Activated T-helper 17 cell treated with anti-CD3 and anti-CD28 coated beads, Interleukin-2, amount 50 U/mL, for 72 hours (primary cell): ENCODE results near the gene CDH3. TPM values are rescaled to one million over a fixed set of nuclear protein-coding genes. Genes with fewer than 3 reads are reported as not detected.

Experiments
- ATAC-seq: fragments of 150-1000 bp; cut with Tn5 transposase; replicated peaks from 2 replicates; pipeline ENCODE4 v1.10.0; 2021; ENCODE audit warnings: mild to moderate bottlenecking, moderate library complexity
- H3K27ac Mint-ChIP-seq: one replicate; pipeline ENCODE4 v1.8.0; 2022; ENCODE audit warnings: mixed read lengths
- H3K27me3 Mint-ChIP-seq: one replicate; pipeline ENCODE4 v1.8.0; 2022; ENCODE audit warnings: mixed read lengths
- H3K36me3 Mint-ChIP-seq: one replicate; pipeline ENCODE4 v1.8.0; 2022; ENCODE audit warnings: low read depth, mild to moderate bottlenecking, mixed read lengths
- H3K4me1 Mint-ChIP-seq: one replicate; pipeline ENCODE4 v1.8.0; 2022; ENCODE audit warnings: mixed read lengths
- H3K4me3 Mint-ChIP-seq: one replicate; pipeline ENCODE4 v1.8.0; 2022; ENCODE audit warnings: mild to moderate bottlenecking, mixed read lengths
- H3K9me3 Mint-ChIP-seq: one replicate; pipeline ENCODE4 v1.8.0; 2022; ENCODE audit warnings: mixed read lengths
- total RNA-seq, 2 donors: library from RNA; stranded (reverse); gene quantifications; one replicate each; pipeline ENCODE4 v1.2.3, GENCODE V29; 2022

CDH3 gene
- total RNA-seq, 2 donors from 2014 or later: 0.86 to 0.87 TPM

- Mint-ChIP-seq H3K4me3 (no peak overlapping the region), H3K27me3 (peaks cover 33% of the 10 kb centered on the region), H3K27ac (no peak overlapping the region), H3K36me3 (no peaks in the 10 kb centered on the region), H3K4me1 (no peaks in the 10 kb centered on the region), H3K9me3 (no peaks in the 10 kb centered on the region)
- no peak for ATAC-seq
These were observed 2.5 kb upstream of the CDH3 start for GRCh38 chr16:68642436-68643101.

DNA sequence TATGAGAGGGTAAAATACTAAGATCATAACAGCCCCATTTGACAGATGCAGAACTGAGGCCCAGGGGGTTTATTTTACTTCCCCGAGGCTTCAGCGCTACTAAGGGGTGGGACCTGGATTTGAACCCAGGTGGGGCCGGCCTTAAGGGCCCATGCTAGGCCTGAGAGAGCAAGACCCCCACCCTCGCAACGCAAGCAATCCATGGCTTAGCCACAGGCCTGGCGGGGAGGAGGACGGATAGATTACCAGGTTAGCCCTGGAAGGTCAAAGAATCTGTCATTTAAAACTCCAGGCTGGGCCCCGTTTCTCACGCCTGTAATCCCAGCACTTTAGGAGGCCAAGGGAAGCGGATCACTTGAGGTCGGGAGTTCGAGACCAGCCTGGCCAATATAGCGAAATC is 1.9 kb upstream of the CDH3 start:
- peaks cover 39% of the 10 kb centered on the region for H3K27me3 Mint-ChIP-seq
- ATAC-seq: no peak
- H3K36me3 Mint-ChIP-seq: no peaks in the 10 kb centered on the region
- H3K9me3 Mint-ChIP-seq: no peaks in the 10 kb centered on the region
- H3K4me1 Mint-ChIP-seq: no peaks in the 10 kb centered on the region
- H3K27ac Mint-ChIP-seq: no peak overlapping the region
- H3K4me3 Mint-ChIP-seq: no peak overlapping the region

DNA sequence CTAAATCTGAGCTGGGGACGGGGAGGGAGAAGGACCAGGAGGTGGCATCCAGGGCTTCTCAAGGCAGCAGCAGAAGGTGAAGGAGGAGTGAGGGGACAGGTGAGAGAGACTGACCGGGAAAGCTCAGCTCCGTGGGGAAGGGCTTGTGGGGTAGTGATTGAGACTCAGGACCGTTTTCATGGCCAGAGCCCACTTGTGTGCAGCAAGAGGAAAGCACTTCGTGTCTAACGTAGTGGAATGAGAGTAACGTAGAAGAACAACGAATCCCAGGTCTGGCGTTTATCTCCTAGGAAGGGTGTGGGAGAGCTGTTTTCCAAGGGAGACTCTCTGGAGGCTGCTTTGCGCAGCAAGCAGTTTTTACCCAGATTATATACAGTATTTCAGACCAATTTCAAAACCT is 1.3 kb upstream of the CDH3 start:
- peaks cover 38% of the 10 kb centered on the region for H3K27me3 Mint-ChIP-seq
- peak overlapping the region; percentile 32 for H3K4me3 Mint-ChIP-seq
- H3K4me1 Mint-ChIP-seq: no peaks in the 10 kb centered on the region
- no peaks in the 10 kb centered on the region for H3K36me3 Mint-ChIP-seq
- H3K9me3 Mint-ChIP-seq: no peaks in the 10 kb centered on the region
- no peak overlapping the region for H3K27ac Mint-ChIP-seq
- ATAC-seq: no peak

DNA sequence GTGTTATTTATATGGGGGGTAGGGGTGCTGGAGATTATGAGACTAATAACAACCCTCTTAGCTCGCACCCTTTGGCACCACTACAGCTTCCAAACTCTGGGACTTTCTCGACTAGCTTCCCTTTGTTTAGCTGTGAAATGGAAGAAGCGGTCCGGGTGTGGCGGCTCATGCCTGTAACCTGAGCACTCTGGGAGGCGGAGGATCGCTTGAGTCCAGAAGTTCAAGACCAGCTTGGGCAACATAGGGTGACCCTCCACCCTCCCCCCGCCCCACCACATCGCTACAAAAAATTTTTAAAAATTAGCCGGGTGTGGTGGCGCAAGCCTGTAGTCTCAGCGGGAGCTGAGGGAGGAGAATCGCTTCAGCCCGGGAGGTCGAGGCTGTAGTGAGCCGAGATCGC is 814 bp upstream of the CDH3 start:
- ATAC-seq: no peak
- no peaks in the 10 kb centered on the region for H3K4me1 Mint-ChIP-seq

GRCh38 chr16:68645494-68646388 is 631 bp downstream of the CDH3 start:
- no peak overlapping the region for H3K27ac Mint-ChIP-seq
- H3K4me3 Mint-ChIP-seq: peak overlapping the region; percentile 12
- H3K9me3 Mint-ChIP-seq: no peaks in the 10 kb centered on the region
- H3K4me1 Mint-ChIP-seq: no peaks in the 10 kb centered on the region
- peak; percentile 23 for ATAC-seq
- peaks cover 48% of the 10 kb centered on the region for H3K27me3 Mint-ChIP-seq
- H3K36me3 Mint-ChIP-seq: no peaks in the 10 kb centered on the region

More for the DNA sequence above, 814 bp upstream of the CDH3 start:
- no peak overlapping the region for H3K27ac Mint-ChIP-seq
- H3K4me3 Mint-ChIP-seq: peak overlapping the region; percentile 32
- H3K9me3 Mint-ChIP-seq: no peaks in the 10 kb centered on the region
- no peaks in the 10 kb centered on the region for H3K36me3 Mint-ChIP-seq
- peaks cover 43% of the 10 kb centered on the region for H3K27me3 Mint-ChIP-seq

- Mint-ChIP-seq H3K27ac (no peak overlapping the region), H3K4me3 (no peak overlapping the region), H3K9me3 (no peaks in the 10 kb centered on the region), H3K36me3 (no peaks in the 10 kb centered on the region), H3K27me3 (peaks cover 43% of the 10 kb centered on the region), H3K4me1 (no peaks in the 10 kb centered on the region)
- ATAC-seq: no peak
These were observed 2.0 kb downstream of the CDH3 start for GRCh38 chr16:68646953-68647659.

DNA sequence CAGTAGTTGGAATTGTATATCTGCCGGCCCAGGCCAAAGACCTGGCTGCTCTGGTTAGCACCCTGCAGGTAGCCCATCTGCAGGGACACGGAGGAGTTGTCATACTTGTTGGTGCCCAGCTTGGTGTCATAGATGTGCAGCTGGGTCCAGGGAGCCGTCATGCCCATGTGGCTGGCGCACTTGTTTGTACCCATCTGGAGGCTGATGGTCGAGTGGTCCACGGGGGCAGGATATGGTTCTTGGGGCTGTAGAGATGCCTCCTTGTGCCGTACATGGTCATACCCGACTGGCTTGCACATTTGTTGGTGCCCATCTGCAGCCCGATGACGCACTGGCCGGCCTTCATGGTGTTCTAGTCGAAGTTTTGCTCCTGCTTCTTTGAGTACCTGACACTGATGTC is 6.0 kb downstream of the CDH3 start:
- Mint-ChIP-seq H3K27ac (no peak overlapping the region), H3K9me3 (no peaks in the 10 kb centered on the region), H3K4me3 (no peak overlapping the region), H3K27me3 (peaks cover 29% of the 10 kb centered on the region), H3K36me3 (no peaks in the 10 kb centered on the region), H3K4me1 (no peaks in the 10 kb centered on the region)
- ATAC-seq: no peak

- H3K27ac Mint-ChIP-seq: no peak overlapping the region
- H3K4me3 Mint-ChIP-seq: no peak overlapping the region
- H3K4me1 Mint-ChIP-seq: no peaks in the 10 kb centered on the region
- ATAC-seq: no peak
- H3K9me3 Mint-ChIP-seq: no peaks in the 10 kb centered on the region
- no peaks in the 10 kb centered on the region for H3K36me3 Mint-ChIP-seq
- peaks cover 27% of the 10 kb centered on the region for H3K27me3 Mint-ChIP-seq
These were observed 7.5 kb downstream of the CDH3 start for GRCh38 chr16:68652659-68653058.

DNA sequence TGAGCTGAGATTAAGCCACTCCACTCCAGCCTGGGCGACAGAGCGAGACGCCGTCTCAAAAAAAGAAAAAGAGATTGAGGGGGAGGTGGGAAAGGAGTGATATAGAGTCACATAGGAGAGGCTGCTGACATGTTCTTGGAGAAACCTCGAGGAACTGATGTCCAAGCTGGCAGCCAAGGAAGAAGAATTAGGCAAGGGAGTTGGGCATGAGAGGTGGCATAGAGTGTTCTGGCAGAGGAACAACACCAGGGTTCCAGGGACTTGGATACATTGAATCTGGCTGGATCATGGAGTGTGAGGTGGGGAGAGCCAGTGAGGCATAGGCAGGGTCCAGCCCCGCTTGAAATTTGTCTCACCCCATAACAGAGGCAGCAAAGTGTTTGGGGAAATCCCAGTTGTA is 10.7 kb downstream of the CDH3 start:
- Mint-ChIP-seq H3K27ac (no peak overlapping the region), H3K4me1 (no peaks in the 10 kb centered on the region), H3K27me3 (peaks cover 9% of the 10 kb centered on the region), H3K9me3 (no peaks in the 10 kb centered on the region), H3K36me3 (no peaks in the 10 kb centered on the region), H3K4me3 (no peak overlapping the region)
- no peak for ATAC-seq

DNA sequence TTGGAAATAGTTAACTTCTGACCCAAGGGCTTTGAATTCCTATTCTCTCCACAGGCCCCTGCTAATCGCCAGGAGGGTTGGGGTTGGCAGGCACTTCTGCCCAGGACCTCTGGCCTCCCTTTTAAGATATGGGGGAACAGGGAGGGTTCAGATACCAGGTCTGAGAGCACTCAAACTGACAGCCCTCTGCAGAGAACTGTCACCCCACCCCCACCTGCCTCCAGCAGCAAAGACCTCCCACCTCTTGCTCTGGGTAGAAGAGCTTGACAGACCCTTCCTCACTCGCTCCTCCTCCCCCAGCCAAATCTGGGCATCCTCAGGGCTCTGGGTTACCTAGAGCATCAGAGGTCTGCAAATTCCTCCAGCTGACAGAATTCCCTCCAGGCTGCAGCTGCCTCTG is 11.6 kb downstream of the CDH3 start:
- Mint-ChIP-seq H3K27ac (no peak overlapping the region), H3K36me3 (no peaks in the 10 kb centered on the region), H3K9me3 (no peaks in the 10 kb centered on the region), H3K4me3 (no peak overlapping the region), H3K4me1 (no peaks in the 10 kb centered on the region), H3K27me3 (peaks cover 4% of the 10 kb centered on the region)
- no peak for ATAC-seq

- Mint-ChIP-seq H3K4me3 (no peak overlapping the region), H3K4me1 (no peaks in the 10 kb centered on the region), H3K36me3 (no peaks in the 10 kb centered on the region), H3K27ac (no peak overlapping the region), H3K27me3 (peaks cover 7% of the 10 kb centered on the region), H3K9me3 (no peaks in the 10 kb centered on the region)
- ATAC-seq: no peak
These were observed 13.3 kb downstream of the CDH3 start for GRCh38 chr16:68658341-68658973.

GRCh38 chr16:68658974-68659360 is 13.9 kb downstream of the CDH3 start:
- Mint-ChIP-seq H3K9me3 (no peaks in the 10 kb centered on the region), H3K4me1 (no peaks in the 10 kb centered on the region), H3K36me3 (no peaks in the 10 kb centered on the region), H3K27me3 (peaks cover 7% of the 10 kb centered on the region), H3K4me3 (no peak overlapping the region), H3K27ac (no peak overlapping the region)
- no peak for ATAC-seq

GRCh38 chr16:68659412-68660358 is 14.6 kb downstream of the CDH3 start:
- H3K27ac Mint-ChIP-seq: no peak overlapping the region
- no peak overlapping the region for H3K4me3 Mint-ChIP-seq
- H3K27me3 Mint-ChIP-seq: peaks cover 7% of the 10 kb centered on the region
- no peak for ATAC-seq
- H3K36me3 Mint-ChIP-seq: no peaks in the 10 kb centered on the region
- no peaks in the 10 kb centered on the region for H3K4me1 Mint-ChIP-seq
- no peaks in the 10 kb centered on the region for H3K9me3 Mint-ChIP-seq
